Measurements from ENCODE around the gene CERK.

GRCh38 chr22:46742576-46743221, 4.6 kb upstream of the CERK start:
- TF ChIP-seq EP300 (IDR thresholded peaks at IDR 0.05) (no peak), CTCF (IDR thresholded peaks at IDR 0.05) (no peak), POLR2A (IDR thresholded peaks at IDR 0.05) (no peak)
